Measurements from ENCODE around the gene DCP1B. TPM values are rescaled to one million over a fixed set of nuclear protein-coding genes. Genes with fewer than 3 reads are reported as not detected.

The DCP1B gene
- total RNA-seq = 3.9 and 4.3 TPM in 2 replicates

GRCh38 chr12:2004113-2004929 lies at the start of gene DCP1B:
Gene DCP1B (minus strand): TSS chr12:2004457. CDS start chr12:2004431, 26 bp downstream.

GRCh38 chr12:2052826-2053678 lies 48.8 kb upstream of the DCP1B start, which contains the start of gene CACNA1C:
Gene CACNA1C (plus strand): TSS chr12:2052987. CDS start chr12:2053563, 576 bp downstream.

GRCh38 chr12:1918081-1918883 lies 86.0 kb downstream of the DCP1B start, which contains the start of gene CACNA2D4:
Gene CACNA2D4 (minus strand): TSS chr12:1918652. CDS start chr12:1918473, 179 bp downstream.

Other genes starting within 250 kb of the DCP1B start
- gene LRTM2, start 183.9 kb downstream of the DCP1B start, total RNA-seq = not detected in 2 replicates
- gene CACNA2D4, start 85.8 kb downstream of the DCP1B start, total RNA-seq = not detected in 2 replicates
- under 0.01 TPM in 2 replicates for gene CACNA1C, start 48.5 kb upstream of the DCP1B start, total RNA-seq

All from bladder microvascular endothelial cell (primary cell).